EH (cell line): Measurements from ENCODE around the gene HSPA1B.
"Not testable (repeated sequence)": the region's sequence is repeated elsewhere in the genome, so short reads cannot be mapped to it uniquely, and the experiment has no call there.

Source experiments
- DNase-seq: peaks from one replicate; pipeline ENCODE4 v3.0.0-alpha.2; 2015; ENCODE audit warnings: low read depth

Gene HSPA1B

DNA sequence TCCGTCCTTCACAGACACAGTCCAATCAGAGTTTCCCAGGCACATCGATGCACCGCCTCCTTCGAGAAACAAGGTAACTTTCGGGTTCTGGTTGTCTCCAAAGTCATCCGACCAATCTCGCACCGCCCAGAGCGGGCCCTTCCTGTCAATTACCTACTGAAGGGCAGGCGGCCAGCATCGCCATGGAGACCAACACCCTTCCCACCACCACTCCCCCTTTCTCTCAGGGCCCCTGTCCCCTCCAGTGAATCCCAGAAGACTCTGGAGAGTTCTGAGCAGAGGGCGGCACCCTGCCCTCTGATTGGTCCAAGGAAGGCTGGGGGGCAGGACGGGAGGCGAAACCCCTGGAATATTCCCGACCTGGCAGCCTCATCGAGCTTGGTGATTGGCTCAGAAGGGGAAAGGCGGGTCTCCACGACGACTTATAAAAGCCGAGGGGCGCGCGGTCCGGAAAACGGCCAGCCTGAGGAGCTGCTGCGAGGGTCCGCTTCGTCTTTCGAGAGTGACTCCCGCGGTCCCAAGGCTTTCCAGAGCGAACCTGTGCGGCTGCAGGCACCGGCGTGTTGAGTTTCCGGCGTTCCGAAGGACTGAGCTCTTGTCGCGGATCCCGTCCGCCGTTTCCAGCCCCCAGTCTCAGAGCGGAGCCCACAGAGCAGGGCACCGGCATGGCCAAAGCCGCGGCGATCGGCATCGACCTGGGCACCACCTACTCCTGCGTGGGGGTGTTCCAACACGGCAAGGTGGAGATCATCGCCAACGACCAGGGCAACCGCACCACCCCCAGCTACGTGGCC, at the start of gene HSPA1B:
HSPA1B (plus strand) TSS at position 453 of the 794 bp plus-strand sequence; CDS start at position 666, 213 bp downstream.
- DNase-seq, result peak; percentile 100

DNA sequence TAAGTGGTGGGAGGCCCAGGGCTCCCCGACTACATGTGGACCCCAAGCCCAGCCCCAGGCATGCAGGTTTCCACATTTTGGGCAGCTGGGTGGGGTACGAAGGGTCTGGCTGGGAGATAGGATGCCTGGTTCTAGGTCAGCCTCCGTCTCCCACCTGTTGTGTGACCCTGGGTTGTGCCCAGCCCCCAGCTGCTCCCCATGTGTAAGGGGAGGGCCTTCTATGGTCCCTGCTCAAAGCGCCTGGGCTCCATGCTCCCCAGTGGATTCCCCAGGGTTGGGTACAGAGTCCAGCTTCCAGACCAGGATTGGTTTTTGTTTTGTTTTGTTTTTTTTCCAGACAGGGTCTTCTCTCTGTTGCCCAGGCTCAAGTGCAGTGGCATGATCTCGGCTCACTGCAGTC, 49.3 kb upstream of the HSPA1B start:
- no peak for DNase-seq

DNA sequence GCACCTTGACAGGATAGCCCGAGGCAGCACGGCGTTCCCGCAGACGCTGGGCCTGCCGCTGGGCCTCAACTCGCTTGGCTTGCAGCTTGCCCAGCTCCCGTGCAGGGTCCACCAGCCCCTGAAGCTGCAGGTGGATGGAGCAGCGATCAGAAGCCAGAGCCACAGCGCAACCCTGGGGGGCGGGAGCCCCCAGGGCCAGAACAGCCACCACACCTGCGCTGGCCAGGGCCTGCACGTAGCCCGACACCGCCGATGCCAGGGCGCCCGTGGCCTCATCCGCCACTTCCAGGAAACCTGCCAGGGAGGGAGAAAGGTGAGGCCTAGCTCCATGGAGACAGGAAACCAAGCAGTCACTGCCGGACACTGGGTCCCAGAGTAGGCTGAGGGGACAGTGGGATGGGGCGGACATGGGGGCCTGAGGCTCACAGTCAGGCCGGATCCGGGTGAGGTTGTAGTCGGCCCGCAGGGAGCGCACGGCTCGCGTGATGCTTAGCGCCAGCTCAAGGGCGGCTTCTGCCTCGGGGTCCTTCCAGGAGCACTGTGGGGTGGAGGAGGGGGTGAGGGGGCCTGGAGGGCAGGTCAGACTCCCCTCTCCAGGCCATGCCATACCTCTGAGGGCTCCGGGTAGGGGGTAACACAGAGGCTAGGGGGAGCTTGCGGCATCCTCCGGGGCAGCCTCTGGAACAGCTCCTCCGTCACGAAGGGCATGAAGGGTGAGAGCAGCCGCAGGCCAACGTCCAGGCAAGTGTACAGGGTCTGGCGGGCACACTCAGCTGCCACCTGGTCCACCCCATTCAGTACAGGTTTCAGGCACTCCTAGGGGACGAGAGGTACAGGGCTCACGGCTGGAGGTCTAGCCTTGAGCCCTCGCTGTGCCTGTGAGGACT, 48.3 kb upstream of the HSPA1B start:
- DNase-seq, result no peak

DNA sequence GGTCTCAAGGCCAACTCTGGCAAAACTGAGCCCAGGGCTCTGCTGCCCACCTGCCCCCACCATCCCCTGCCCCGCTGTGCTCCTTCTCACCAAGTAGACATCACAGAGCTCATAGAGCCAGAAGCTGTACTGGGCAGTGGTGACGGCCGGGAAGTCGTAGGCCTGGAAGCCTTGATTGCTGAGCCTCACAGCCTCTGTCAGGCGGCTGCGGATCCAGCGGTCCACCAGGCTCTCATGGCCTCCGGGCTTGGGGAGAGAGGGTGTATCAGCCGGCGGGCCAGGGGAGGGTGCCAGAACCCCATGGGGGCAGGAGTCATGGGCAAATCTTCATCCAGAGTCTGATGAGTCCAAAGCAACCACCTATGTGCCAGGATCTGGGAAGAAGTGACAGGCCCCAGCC, 47.6 kb upstream of the HSPA1B start:
- no peak for DNase-seq

DNA sequence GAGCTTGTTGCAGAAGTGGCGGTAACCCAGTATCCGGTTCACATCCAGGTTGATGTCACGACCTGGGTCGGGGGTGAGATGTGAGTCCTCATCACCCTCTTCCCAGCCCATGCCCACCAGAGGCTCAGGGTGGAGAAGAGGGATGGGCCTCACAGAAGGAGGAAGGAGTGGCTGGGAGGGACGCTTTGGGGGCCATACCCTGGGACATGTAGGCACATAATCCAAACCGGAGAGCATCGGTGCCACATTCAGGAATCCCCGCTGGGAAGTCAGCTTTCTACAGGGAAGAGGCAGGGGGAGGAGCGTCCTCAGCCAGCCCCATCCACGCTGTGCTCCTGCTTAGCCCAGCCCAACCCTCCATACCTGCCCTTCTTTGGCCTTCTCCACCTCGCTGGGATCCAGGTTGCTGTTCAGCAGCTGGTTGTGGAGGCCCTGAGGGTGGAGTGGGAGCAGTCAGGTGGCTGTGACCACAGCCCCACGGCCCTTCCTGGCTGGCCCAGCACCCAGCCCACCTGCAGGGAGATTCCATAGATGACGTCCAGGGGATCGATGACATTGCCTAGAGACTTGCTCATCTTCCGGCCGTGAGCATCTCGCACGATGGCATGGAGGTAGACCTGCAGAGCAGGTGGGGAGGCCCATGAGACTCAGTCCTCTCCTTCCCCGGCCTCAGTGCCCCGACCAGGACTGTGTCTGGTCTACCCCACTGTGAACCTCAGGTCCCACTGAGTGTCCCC, 46.9 kb upstream of the HSPA1B start:
- no peak for DNase-seq

DNA sequence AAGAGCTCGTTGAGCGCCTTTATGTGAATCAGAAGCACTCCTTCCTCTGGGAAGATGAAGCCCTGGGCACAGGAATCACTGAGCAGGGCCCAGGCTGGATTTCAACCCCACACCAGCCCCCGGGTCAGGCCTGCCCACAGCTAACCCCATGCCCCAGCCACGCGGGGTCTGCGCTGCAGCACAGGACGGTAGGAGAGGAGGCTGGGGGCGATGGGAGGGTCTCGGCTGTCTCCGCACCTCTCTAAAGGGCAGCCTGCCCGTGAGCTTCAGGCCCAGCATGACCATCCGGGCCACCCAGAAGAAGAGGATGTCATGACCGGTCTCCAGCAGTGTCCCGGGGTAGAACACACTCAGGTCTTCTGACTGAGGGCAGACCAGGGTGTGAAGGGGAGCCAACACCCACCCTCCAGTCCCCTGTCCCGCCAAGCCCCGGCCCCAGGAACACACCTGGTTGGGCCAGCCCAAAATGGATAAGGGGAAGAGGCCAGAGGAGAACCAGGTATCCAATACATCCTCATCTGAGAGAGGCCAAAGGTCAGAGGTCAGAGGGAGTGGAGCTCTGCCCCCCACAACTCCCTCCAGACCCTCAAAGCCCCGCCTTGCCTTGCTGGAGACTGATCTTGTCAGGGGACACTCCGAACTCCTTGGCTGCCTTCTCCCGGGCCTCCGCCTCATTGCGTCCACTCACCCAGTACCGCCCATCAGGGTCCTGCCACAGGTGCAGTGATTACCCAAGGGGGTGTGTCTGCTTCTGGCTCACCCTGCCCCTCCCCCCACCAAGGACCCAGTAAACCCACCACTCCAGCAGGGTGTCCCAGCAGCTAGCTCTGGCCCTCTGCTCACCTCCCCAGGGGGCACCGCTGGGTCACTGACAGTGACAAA, 46.1 kb upstream of the HSPA1B start:
- no peak for DNase-seq

DNA sequence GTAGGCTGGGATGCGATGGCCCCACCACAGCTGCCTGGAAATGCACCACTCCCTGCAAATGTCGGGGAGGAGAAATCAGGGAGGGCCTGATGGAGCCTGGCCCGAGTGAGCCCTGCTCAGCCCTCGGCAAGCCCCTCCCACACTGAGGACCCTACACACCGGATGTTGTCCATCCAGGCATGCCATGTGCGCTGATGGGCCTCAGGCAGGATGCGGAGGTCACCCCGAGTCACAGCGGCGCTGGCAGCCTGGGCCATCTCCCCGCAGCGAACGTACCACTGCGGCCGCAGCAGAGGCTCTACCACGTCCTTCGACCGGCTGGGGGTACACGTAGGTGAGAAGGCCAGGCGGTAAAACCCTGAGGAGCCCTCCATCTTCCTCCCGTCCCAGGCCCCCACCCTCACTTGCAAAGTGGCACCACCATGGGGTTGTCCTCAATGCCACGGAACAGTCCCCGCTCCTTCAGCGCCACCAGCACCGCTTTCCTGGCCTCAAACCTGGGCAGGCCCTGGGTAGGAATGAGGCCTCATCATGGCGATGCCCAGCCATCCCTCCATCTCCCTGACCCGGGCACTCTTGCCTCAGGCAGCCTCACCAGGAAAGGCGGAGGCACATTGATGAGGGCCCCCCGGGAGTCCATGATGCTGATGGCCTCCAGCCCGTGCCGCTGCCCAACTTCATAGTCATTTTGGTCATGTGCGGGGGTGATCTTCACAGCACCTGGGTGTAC, 45.2 kb upstream of the HSPA1B start:
- no peak for DNase-seq

DNA sequence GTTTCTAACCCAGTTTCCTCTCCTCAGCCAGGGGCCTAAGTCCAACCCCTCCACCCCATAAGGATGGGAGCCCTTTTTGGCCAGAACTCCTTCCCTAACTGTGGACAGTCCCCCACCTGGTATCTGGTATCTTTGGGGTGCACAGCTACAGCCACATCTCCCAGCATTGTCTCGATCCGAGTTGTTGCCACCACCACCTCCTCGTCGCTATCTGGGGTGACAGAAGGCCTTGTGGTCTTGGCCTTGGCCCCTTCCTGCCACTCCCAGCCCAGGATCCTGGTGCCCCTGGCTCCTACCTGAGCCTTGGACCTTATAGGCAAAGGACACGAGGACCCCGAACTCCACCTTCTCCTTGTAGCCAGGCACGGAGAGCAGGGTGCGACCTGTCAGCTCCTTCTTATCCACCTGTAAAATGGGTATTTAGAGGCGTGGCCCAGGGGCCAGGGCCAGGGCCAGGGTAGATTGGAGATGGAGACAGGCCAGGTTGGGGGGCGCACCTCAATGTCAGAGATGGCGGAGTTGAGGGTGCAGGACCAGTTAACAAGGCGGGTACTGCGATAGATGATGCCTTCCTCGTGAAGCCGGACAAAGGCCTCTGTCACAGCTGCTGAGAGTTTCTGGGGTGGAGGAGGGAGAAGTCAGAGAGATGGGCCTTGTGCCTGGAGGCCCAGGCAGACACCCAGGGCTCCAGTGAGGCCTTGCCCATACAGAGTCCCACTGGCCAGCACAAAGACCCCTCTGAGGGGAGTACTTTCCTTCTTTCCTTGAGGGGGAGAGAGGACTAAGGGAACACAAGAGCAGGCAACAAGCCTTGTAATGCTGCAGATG, 43.2 kb upstream of the HSPA1B start:
- DNase-seq, result no peak

DNA sequence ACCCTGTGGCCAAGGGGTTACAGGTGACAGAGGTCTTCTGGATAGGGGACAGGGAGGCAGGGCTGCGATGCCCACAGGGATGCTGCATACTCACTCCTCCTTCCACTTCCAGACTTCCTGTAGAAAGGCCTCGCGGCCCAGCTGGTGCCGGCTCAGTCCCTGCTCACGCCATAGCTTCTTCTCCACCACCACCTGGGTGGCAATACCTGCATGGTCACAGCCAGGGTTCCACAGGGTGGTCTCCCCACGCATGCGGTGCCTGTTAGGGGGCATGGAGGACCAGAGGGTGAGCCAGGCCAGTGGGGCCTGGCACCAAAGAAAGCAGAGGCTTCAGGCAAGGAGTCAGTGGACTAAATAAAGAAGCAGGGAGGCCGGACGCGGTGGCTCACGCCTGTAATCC, 42.1 kb upstream of the HSPA1B start:
- DNase-seq, result no peak

DNA sequence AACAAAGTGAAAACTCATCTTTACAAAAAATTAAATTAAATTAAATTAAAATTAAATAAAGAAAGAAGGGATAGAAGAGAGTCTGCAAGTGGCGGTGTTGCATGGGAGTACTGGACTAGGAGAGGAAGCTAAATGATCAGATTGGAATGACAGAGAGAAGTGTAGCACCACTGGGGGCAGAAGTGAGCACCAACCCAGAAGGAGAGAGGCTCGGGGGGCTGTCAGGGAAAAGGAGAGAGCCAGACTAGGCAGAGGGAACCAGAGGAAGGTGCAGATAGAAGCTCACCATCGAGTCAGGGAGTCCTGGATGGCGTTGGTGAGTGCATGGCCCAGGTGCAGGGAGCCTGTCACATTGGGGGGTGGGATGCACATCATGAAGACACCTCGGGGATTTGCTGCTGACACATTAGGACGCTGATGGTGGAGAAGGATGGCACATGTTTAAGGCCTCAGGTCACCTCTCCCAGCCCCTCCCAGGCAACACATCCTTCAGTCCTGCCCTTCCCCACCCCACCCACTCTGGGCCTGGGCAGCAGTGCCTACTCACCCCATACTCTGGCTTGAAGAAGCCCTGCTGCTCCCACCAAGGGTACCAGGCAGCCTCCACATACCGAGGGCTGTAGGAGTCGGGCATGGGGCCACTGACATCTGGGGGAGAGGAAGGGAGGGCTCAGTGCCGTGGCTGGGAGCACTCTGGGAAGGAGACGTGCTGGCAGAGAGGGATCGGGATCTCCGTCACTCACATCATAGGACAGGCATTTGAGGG, 36.0 kb upstream of the HSPA1B start:
- DNase-seq, result peak; percentile 63

DNA sequence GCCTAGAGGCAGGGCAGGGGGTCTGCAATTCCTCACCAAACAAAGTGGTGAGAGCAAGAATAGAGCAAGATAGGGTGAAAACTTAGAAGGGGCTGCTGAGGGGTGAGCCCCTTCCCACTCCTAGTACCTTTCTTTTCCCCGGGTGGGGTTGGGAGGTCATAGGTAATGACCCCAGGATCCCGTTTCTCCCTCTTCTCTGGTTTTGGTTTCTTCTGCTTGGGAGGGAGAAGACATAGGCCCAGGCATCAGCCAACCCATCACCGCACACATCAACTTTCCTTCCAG, 35.5 kb upstream of the HSPA1B start:
- no peak for DNase-seq

DNA sequence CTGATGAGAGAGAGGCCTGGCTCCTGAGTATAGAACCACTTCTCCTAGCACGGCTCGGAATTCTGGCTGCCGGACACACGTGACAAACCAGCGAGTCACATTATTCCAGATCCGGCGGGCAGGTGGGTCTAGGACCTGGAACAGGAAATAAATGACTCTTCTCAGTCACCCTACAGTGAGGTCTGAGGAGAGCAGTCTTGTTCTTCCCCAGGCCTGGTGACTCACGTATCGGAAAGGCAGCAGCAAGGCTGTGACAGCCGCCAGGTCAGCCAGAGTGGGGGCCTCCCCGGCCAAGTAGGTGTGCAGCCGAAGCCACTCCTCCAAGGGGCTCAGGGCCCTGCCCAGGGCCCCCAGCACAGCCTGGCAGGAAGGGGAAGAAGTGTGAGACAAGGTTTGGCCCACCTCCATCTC, 34.8 kb upstream of the HSPA1B start:
- peak; percentile 29 for DNase-seq

DNA sequence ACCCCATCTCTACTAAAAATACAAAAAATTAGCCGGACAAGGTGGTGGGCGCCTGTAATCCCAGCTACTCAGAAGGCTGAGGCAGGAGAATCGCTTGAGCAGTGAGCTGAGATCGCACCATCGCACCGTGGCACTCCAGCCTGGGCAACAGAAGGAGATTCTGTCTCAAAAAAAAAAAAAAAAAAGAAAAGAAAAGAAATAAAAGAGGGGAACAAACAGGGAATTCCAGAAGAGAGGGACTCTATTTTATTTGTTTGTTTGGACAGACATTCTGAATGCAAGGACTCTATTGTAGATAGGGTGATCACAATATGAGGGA, 33.7 kb upstream of the HSPA1B start:
- not testable (repeated sequence) for DNase-seq

DNA sequence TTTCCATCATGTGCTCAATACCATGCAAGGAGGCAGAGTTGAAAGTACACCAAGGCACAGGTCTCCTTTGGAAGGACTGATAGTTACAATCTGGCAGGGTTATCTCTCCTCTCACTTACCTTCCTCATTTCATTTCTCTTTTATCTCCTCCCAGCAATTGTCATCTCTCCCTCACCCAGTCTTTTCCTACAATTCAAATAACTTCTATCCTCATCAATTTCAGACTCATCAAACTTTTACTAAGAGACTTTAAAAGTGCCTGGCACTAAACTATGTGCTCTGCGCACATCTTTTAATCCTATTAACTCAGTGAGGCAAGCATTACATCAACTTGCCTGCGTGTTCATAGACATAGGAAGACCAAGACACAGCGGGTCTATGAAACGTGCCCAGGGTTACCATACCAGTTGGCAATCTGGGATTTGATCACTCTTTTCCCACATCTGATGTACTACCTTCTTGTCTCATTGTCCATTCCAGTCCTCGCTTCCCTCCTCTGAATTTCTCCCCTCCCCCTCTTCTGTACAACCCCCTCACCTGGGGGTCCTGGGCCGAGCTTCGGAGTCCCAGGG, 33.2 kb upstream of the HSPA1B start:
- DNase-seq, result peak; percentile 53

DNA sequence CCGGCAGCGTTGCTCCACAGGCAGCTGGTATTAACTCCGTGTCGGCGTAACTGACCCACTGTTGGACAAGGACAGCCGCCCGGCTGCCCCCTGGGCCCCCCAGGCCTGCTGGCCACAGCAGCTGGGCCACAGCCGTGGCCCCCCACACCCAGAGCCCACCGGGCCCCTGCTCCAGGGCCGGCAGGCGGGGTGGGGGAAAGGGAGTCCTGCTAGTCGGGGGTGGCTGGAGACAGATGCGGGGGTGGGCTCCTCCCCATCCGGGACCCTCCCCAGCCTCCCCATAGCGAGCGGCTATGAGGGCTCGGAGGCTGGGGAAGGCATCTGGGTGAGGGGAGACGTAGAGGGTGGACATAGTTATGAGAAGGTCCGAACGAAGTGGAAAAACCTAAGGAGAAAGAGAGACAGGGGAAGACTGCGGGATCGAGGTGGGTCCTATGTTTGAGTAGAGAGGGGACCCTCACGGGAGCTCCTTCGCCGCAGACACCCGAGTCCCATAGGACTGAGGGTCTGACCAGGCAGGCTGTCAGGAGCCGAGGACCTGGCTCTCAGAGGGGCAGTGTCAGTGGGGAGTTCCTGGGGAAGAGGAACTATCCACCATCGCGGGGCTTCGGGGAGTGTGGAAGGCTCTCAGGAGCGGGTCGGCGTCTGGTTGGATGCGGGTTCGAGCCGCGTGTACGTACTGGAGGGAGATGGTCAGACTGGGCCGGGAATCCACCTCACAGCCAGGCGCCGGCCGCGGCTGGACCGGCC, 32.5 kb upstream of the HSPA1B start:
- DNase-seq, result no peak

DNA sequence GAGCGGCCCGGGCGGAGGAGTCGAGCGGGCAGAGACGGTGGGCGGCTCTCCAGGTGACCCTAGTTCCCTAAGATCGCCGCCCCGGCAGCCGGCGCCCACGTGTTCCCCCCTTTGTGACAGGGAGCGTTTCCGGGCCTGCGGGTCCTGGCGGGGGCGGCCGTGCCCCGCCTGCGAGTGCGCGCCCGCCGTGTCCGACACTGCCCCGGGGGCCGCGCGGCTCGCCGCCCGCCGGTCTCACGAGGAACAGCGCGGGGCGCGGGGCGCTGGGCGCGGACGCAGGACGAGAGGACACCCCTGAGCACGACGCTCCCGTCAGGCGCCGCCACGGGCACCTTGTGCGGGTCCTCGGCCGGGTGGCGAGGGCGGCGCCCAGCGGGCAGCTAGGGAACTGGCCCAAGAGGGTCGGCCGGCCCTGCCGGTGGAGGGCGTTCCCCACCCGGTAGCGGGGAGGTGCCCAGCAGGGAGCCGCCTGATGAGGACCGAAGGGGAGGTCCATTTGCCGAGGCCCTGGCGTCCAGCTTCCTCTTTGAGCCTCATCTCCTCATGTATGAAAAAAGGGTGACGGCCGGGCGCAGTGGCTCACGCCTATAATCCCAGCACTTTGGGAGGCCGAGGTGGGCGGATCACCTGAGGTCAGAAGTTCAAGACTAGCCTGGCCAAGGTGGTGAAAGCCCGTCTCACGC, 31.8 kb upstream of the HSPA1B start, which contains the start of gene VARS1:
VARS1 (minus strand) TSS at position 137 of the 683 bp plus-strand sequence. CDS start 535 bp downstream, outside the sequence.
- DNase-seq, result peak; percentile 93

DNA sequence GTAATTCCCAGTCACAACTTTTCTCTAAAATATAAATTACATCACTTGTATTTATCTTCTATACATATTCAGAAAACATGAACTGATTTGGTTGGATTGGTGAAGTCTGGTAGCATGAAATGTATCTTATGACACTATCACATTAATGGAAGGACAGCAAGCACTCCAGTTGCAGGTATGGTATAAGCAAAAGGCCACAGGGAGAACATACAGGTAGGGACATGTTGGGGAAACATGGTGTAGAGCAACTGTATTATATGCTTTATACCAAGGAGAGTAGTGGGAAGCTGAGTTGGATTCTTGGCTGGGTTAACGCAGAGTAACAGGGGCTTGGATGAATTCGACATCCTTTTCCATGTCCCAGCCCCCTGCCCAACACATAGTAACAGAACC, 30.5 kb upstream of the HSPA1B start:
- DNase-seq, result no peak

DNA sequence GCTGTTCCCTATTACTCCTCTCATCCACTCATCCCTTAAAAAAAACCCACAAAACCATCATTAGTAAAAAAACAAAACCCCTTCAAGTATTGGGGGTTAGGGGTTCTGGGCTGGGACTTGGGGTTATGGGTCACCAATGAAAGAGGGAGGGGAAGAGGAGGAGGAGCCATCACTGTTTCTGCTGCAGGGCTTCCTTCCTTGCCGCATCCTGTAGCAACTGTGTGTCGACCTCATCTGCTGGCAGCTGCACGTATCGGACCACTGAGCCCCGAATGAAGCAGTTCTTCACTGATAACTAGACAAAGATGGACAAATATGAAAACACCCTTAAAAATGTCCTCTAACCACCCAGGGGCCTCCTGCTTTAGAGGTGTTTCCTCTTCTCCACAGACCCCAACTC, 29.9 kb upstream of the HSPA1B start:
- DNase-seq, result no peak
